ENCODE results near the gene TRAPPC2L.
"Not testable (repeated sequence)": the region's sequence is repeated elsewhere in the genome, so short reads cannot be mapped to it uniquely, and the experiment has no call there.

TRAPPC2L gene

GRCh38 chr16:88891083-88891482 lies 34.2 kb downstream of the TRAPPC2L start:
- no peak overlapping the region for H3K4me3 ChIP-seq (replicated peaks; ENCODE audit: insufficient read depth, low read length)
- TF ChIP-seq SPI1 (IDR thresholded peaks at IDR 0.05; ENCODE audit: borderline replicate concordance, low read depth), result no peak
- no peak for TF ChIP-seq POLR2AphosphoS5 (IDR thresholded peaks at IDR 0.05; ENCODE audit: low read depth)
- TF ChIP-seq, protein P1, sequence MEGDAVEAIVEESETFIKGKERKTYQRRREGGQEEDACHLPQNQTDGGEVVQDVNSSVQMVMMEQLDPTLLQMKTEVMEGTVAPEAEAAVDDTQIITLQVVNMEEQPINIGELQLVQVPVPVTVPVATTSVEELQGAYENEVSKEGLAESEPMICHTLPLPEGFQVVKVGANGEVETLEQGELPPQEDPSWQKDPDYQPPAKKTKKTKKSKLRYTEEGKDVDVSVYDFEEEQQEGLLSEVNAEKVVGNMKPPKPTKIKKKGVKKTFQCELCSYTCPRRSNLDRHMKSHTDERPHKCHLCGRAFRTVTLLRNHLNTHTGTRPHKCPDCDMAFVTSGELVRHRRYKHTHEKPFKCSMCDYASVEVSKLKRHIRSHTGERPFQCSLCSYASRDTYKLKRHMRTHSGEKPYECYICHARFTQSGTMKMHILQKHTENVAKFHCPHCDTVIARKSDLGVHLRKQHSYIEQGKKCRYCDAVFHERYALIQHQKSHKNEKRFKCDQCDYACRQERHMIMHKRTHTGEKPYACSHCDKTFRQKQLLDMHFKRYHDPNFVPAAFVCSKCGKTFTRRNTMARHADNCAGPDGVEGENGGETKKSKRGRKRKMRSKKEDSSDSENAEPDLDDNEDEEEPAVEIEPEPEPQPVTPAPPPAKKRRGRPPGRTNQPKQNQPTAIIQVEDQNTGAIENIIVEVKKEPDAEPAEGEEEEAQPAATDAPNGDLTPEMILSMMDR (IDR thresholded peaks at IDR 0.05; ENCODE audit: insufficient read depth, low read length), result no peak
- TF ChIP-seq GABPA (IDR thresholded peaks at IDR 0.05; ENCODE audit: low read depth), result no peak
- TF ChIP-seq, protein P2, sequence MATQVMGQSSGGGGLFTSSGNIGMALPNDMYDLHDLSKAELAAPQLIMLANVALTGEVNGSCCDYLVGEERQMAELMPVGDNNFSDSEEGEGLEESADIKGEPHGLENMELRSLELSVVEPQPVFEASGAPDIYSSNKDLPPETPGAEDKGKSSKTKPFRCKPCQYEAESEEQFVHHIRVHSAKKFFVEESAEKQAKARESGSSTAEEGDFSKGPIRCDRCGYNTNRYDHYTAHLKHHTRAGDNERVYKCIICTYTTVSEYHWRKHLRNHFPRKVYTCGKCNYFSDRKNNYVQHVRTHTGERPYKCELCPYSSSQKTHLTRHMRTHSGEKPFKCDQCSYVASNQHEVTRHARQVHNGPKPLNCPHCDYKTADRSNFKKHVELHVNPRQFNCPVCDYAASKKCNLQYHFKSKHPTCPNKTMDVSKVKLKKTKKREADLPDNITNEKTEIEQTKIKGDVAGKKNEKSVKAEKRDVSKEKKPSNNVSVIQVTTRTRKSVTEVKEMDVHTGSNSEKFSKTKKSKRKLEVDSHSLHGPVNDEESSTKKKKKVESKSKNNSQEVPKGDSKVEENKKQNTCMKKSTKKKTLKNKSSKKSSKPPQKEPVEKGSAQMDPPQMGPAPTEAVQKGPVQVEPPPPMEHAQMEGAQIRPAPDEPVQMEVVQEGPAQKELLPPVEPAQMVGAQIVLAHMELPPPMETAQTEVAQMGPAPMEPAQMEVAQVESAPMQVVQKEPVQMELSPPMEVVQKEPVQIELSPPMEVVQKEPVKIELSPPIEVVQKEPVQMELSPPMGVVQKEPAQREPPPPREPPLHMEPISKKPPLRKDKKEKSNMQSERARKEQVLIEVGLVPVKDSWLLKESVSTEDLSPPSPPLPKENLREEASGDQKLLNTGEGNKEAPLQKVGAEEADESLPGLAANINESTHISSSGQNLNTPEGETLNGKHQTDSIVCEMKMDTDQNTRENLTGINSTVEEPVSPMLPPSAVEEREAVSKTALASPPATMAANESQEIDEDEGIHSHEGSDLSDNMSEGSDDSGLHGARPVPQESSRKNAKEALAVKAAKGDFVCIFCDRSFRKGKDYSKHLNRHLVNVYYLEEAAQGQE (IDR thresholded peaks at IDR 0.05; ENCODE audit: insufficient replicate concordance, low read depth), result no peak
- DNase-seq (ENCODE audit: low read depth in 1 of 2, low spot score in 1 of 2), result no peak
- no peaks in the 10 kb centered on the region for H3K27me3 ChIP-seq (ENCODE audit: insufficient read depth, poor library complexity, severe bottlenecking)
- H3K27ac ChIP-seq (replicated peaks), result no peak overlapping the region

- no peak for DNase-seq (ENCODE audit: low read depth in 1 of 2, low spot score in 1 of 2)
- H3K27me3 ChIP-seq (ENCODE audit: insufficient read depth, poor library complexity, severe bottlenecking), result no peaks in the 10 kb centered on the region
- no peak overlapping the region for H3K27ac ChIP-seq (replicated peaks)
- TF ChIP-seq, protein P2 (IDR thresholded peaks at IDR 0.05; ENCODE audit: insufficient replicate concordance, low read depth), result no peak
- TF ChIP-seq SPI1 (IDR thresholded peaks at IDR 0.05; ENCODE audit: borderline replicate concordance, low read depth), result no peak
- no peak overlapping the region for H3K4me3 ChIP-seq (replicated peaks; ENCODE audit: insufficient read depth, low read length)
Measured at GRCh38 chr16:88892065-88892464, 35.1 kb downstream of the TRAPPC2L start.

- Histone ChIP-seq H3K27me3 (ENCODE audit: insufficient read depth, poor library complexity, severe bottlenecking) (no peaks in the 10 kb centered on the region), H3K27ac (replicated peaks) (no peak overlapping the region), H3K4me3 (replicated peaks; ENCODE audit: insufficient read depth, low read length) (no peak overlapping the region)
- TF ChIP-seq GABPA (IDR thresholded peaks at IDR 0.05; ENCODE audit: low read depth) (no peak), POLR2AphosphoS5 (IDR thresholded peaks at IDR 0.05; ENCODE audit: low read depth) (no peak), SPI1 (IDR thresholded peaks at IDR 0.05; ENCODE audit: borderline replicate concordance, low read depth) (no peak)
- TF ChIP-seq, protein P2 (IDR thresholded peaks at IDR 0.05; ENCODE audit: insufficient replicate concordance, low read depth), result no peak
- TF ChIP-seq, protein P1 (IDR thresholded peaks at IDR 0.05; ENCODE audit: insufficient read depth, low read length), result no peak
- no peak for DNase-seq (ENCODE audit: low read depth in 1 of 2, low spot score in 1 of 2)
Measured at GRCh38 chr16:88893127-88893968, 36.4 kb downstream of the TRAPPC2L start.

DNA sequence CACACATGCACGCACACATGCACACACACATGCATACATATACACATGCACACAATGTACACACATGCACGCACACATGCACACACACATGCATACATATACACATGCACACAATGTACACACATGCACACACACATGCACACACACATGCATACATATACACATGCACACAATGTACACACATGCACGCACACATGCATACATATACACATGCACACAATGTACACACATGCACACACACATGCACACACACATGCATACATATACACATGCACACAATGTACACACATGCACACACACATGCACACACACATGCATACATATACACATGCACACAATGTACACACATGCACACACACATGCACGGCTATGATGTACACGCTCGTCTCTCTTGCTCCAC lies 37.3 kb downstream of the TRAPPC2L start:
- not testable (repeated sequence) for H3K27me3 ChIP-seq (ENCODE audit: insufficient read depth, poor library complexity, severe bottlenecking); H3K27ac ChIP-seq (replicated peaks); H3K4me3 ChIP-seq (replicated peaks; ENCODE audit: insufficient read depth, low read length); DNase-seq (ENCODE audit: low read depth in 1 of 2, low spot score in 1 of 2)

Data from HL-60 (cell line).